ENCODE results near the gene MTF2.

Gene MTF2

GRCh38 chr1:93124556-93125355 is 45.7 kb downstream of the MTF2 start:
- H2AFZ ChIP-seq = no peak overlapping the region
- TF ChIP-seq CTCF (IDR thresholded peaks at IDR 0.05) = no peak
- H3K9ac ChIP-seq = no peak overlapping the region
- no peaks in the 10 kb centered on the region for H3K4me1 ChIP-seq
- H3K4me2 ChIP-seq (ENCODE audit: low read length) = no peak overlapping the region
- no peak overlapping the region for H3K4me3 ChIP-seq (ENCODE audit: low read depth, low read length)
- H3K9me3 ChIP-seq (ENCODE audit: control insufficient read depth, low read length) = no peaks in the 10 kb centered on the region
- H3K27ac ChIP-seq = no peak overlapping the region
- H3K79me2 ChIP-seq = no peaks in the 10 kb centered on the region
- H3K36me3 ChIP-seq (ENCODE audit: control insufficient read depth, insufficient read depth, low read length) = no peaks in the 10 kb centered on the region
- H3K27me3 ChIP-seq (ENCODE audit: control insufficient read depth, insufficient read depth, low read length) = no peaks in the 10 kb centered on the region

- H3K4me1 ChIP-seq = no peaks in the 10 kb centered on the region
- H3K4me2 ChIP-seq (ENCODE audit: low read length) = no peak overlapping the region
- H3K36me3 ChIP-seq (ENCODE audit: control insufficient read depth, insufficient read depth, low read length) = no peaks in the 10 kb centered on the region
- H3K27ac ChIP-seq = no peak overlapping the region
- H2AFZ ChIP-seq = no peak overlapping the region
- H3K9me3 ChIP-seq (ENCODE audit: control insufficient read depth, low read length) = no peaks in the 10 kb centered on the region
- H3K9ac ChIP-seq = no peak overlapping the region
- no peaks in the 10 kb centered on the region for H3K79me2 ChIP-seq
- no peak overlapping the region for H3K4me3 ChIP-seq (ENCODE audit: low read depth, low read length)
- TF ChIP-seq CTCF (IDR thresholded peaks at IDR 0.05) = no peak
- no peaks in the 10 kb centered on the region for H3K27me3 ChIP-seq (ENCODE audit: control insufficient read depth, insufficient read depth, low read length)
Observed at GRCh38 chr1:93129507-93130099, 50.5 kb downstream of the MTF2 start.

GRCh38 chr1:93132638-93133037 is 53.6 kb downstream of the MTF2 start:
- Histone ChIP-seq H3K36me3 (ENCODE audit: control insufficient read depth, insufficient read depth, low read length) (no peaks in the 10 kb centered on the region), H3K4me3 (ENCODE audit: low read depth, low read length) (no peak overlapping the region), H3K4me1 (no peaks in the 10 kb centered on the region), H3K27me3 (ENCODE audit: control insufficient read depth, insufficient read depth, low read length) (no peaks in the 10 kb centered on the region), H3K27ac (no peak overlapping the region), H2AFZ (no peak overlapping the region), H3K79me2 (no peaks in the 10 kb centered on the region), H3K9me3 (ENCODE audit: control insufficient read depth, low read length) (no peaks in the 10 kb centered on the region), H3K9ac (no peak overlapping the region), H3K4me2 (ENCODE audit: low read length) (no peak overlapping the region)
- TF ChIP-seq CTCF (IDR thresholded peaks at IDR 0.05) = no peak

- no peak overlapping the region for H3K9ac ChIP-seq
- H3K4me1 ChIP-seq = no peaks in the 10 kb centered on the region
- H3K79me2 ChIP-seq = no peaks in the 10 kb centered on the region
- H3K4me3 ChIP-seq (ENCODE audit: low read depth, low read length) = no peak overlapping the region
- no peak overlapping the region for H3K27ac ChIP-seq
- no peak overlapping the region for H2AFZ ChIP-seq
- H3K9me3 ChIP-seq (ENCODE audit: control insufficient read depth, low read length) = no peaks in the 10 kb centered on the region
- no peak overlapping the region for H3K4me2 ChIP-seq (ENCODE audit: low read length)
- no peaks in the 10 kb centered on the region for H3K36me3 ChIP-seq (ENCODE audit: control insufficient read depth, insufficient read depth, low read length)
- TF ChIP-seq CTCF (IDR thresholded peaks at IDR 0.05) = no peak
- no peaks in the 10 kb centered on the region for H3K27me3 ChIP-seq (ENCODE audit: control insufficient read depth, insufficient read depth, low read length)
Observed at GRCh38 chr1:93136445-93136844, 57.4 kb downstream of the MTF2 start.

All from parathyroid adenoma (tissue), 2 donors.